Body of pancreas (tissue), 4 donors: ENCODE results near the gene CGRRF1. TPM values are rescaled to one million over a fixed set of nuclear protein-coding genes. Genes with fewer than 3 reads are reported as not detected.
A peak's percentile ranks its signal among the peaks of the same experiment; 100 is the strongest.

Experiments
- ATAC-seq: fragments of 150-250 bp; one replicate; pipeline ENCODE4 v1.9.1; 2016
- DNase-seq, 4 donors: peaks; one replicate each; pipeline ENCODE4 v3.0.0-alpha.2; 2019
- H3K27ac ChIP-seq, 4 donors: fragments of 200-600 bp; sonication (generic); 1 replicate in 3 of 4; 2 replicates in 1 of 4; pipeline versions ENCODE4 v1.5.1 to v1.6.1; 2016 to 2019; ENCODE audit warnings: mild to moderate bottlenecking in 1 of 4, mixed read lengths in 1 of 4, moderate library complexity in 1 of 4
- H3K27me3 ChIP-seq, 2 donors: fragments of 200-600 bp; sonication (generic); one replicate each; pipeline ENCODE4 v1.6.0; 2016; ENCODE audit warnings: mild to moderate bottlenecking in 1 of 2
- H3K36me3 ChIP-seq, 2 donors: fragments of 200-600 bp; sonication (generic); replicated peaks in 1 of 2; 2 replicates each; pipeline ENCODE4 v1.5.1; 2016; ENCODE audit warnings: low read depth in 2 of 2; ENCODE audit not compliant: insufficient read depth in 1 of 2
- H3K4me1 ChIP-seq: fragments of 200-600 bp; sonication (generic); one replicate; pipeline ENCODE4 v1.6.0; 2016
- H3K4me3 ChIP-seq, 2 donors: fragments of 200-600 bp; sonication (generic); 1 replicate in 1 of 2; 2 replicates in 1 of 2; pipeline ENCODE4 v1.5.1; 2016 to 2019
- H3K9me3 ChIP-seq, 3 donors: fragments of 200-600 bp; sonication (generic); 1 replicate in 2 of 3; 2 replicates in 1 of 3; pipeline ENCODE4 v1.5.1; 2016
- CTCF ChIP-seq, 7 experiments: fragments of 450-650 bp in 4 of 7; fragments of 200-600 bp in 3 of 7; sonication (generic) in 3 of 7; IDR thresholded peaks; one replicate each; pipeline ENCODE4 v1.5.1; 2016 to 2019; ENCODE audit warnings: antibody characterized with exemption in 7 of 7
- POLR2A ChIP-seq, 3 donors: fragments of 450-650 bp; IDR thresholded peaks; one replicate each; pipeline ENCODE4 v1.6.1; 2016; ENCODE audit warnings: antibody characterized with exemption in 3 of 3, mild to moderate bottlenecking in 2 of 3
- WGBS, 2 donors: methylation state at CpG; one replicate each; pipeline ENCODE4 v1.1.5; 2017; 5-methylcytosine and 5-hydroxymethylcytosine counted together
- intact Hi-C: fragments of 100-400 bp; cut with DNase I; formaldehyde crosslinking; loops from one replicate; pipeline ENCODE4 v1.15.1; 2023
- total RNA-seq, 2 donors: library from RNA; depleted of rRNA; stranded (reverse); fragments of >200 nt; gene quantifications; one replicate each; pipeline ENCODE4 v1.1.0, GENCODE V29; 2016

CGRRF1 gene
- total RNA-seq, 2 donors from 2014 or later = 6.3 to 11.4 TPM

GRCh38 chr14:54568821-54569595 lies 59.3 kb downstream of the CGRRF1 start:
- no peak for TF ChIP-seq CTCF (IDR thresholded peaks at IDR 0.05)
- TF ChIP-seq POLR2A (IDR thresholded peaks at IDR 0.05) = no peak
- no peak for DNase-seq
- no peak overlapping the region for H3K27ac ChIP-seq

GRCh38 chr14:54570047-54570446 lies 60.3 kb downstream of the CGRRF1 start:
- Histone ChIP-seq H3K27me3 (no peaks in the 10 kb centered on the region), H3K4me1 (peaks cover 10% of the 10 kb centered on the region), H3K9me3 (no peaks in the 10 kb centered on the region), H3K27ac (no peak overlapping the region), H3K4me3 (no peak overlapping the region), H3K36me3 (no peaks in the 10 kb centered on the region)
- intact Hi-C loops = no loop called here
- ATAC-seq (no peak), DNase-seq (no peak)
- 72 to 86% methylated on average over 5 of the region's 5 CpGs for WGBS, 2 donors
- TF ChIP-seq CTCF (IDR thresholded peaks at IDR 0.05) (no peak), POLR2A (IDR thresholded peaks at IDR 0.05) (no peak)

More at GRCh38 chr14:54568821-54569595, 59.3 kb downstream of the CGRRF1 start:
- Histone ChIP-seq H3K4me1 (peaks cover 19% of the 10 kb centered on the region), H3K4me3 (no peak overlapping the region), H3K27me3 (no peaks in the 10 kb centered on the region), H3K36me3 (no peaks in the 10 kb centered on the region), H3K9me3 (no peaks in the 10 kb centered on the region)
- intact Hi-C loops = no loop called here
- no peak for ATAC-seq
- 83 to 85% methylated on average over 13 of the region's 13 CpGs for WGBS, 2 donors

GRCh38 chr14:54570631-54571415 lies 61.1 kb downstream of the CGRRF1 start:
- Histone ChIP-seq H3K27ac (no peak overlapping the region), H3K27me3 (no peaks in the 10 kb centered on the region), H3K4me3 (no peak overlapping the region), H3K4me1 (peaks cover 10% of the 10 kb centered on the region), H3K36me3 (no peaks in the 10 kb centered on the region), H3K9me3 (no peaks in the 10 kb centered on the region)
- 81 to 83% methylated on average over 5 of the region's 5 CpGs for WGBS, 2 donors
- intact Hi-C loops = no loop called here
- DNase-seq (no peak), ATAC-seq (no peak)
- TF ChIP-seq POLR2A (IDR thresholded peaks at IDR 0.05) (no peak), CTCF (IDR thresholded peaks at IDR 0.05) (no peak)

GRCh38 chr14:54572316-54572715 lies 62.6 kb downstream of the CGRRF1 start:
- DNase-seq (no peak), ATAC-seq (no peak)
- Histone ChIP-seq H3K27me3 (no peaks in the 10 kb centered on the region), H3K9me3 (no peaks in the 10 kb centered on the region), H3K27ac (no peak overlapping the region), H3K4me1 (peaks cover 10% of the 10 kb centered on the region), H3K36me3 (no peaks in the 10 kb centered on the region), H3K4me3 (no peak overlapping the region)
- WGBS, 2 donors = 86 to 98% methylated on average over 2 of the region's 2 CpGs
- TF ChIP-seq CTCF (IDR thresholded peaks at IDR 0.05) (peak in 2 of 7 experiments; percentile 12 to 19), POLR2A (IDR thresholded peaks at IDR 0.05) (no peak)
- intact Hi-C loops = no loop called here
